IPS-NIHi7 (cell line): Measurements from ENCODE around the gene MSRB1.

Experiments
- DNase-seq: peaks from one replicate; pipeline ENCODE4 v3.0.0; 2012; ENCODE audit warnings: mixed read lengths; ENCODE audit errors: extremely low spot score

The MSRB1 gene

DNA sequence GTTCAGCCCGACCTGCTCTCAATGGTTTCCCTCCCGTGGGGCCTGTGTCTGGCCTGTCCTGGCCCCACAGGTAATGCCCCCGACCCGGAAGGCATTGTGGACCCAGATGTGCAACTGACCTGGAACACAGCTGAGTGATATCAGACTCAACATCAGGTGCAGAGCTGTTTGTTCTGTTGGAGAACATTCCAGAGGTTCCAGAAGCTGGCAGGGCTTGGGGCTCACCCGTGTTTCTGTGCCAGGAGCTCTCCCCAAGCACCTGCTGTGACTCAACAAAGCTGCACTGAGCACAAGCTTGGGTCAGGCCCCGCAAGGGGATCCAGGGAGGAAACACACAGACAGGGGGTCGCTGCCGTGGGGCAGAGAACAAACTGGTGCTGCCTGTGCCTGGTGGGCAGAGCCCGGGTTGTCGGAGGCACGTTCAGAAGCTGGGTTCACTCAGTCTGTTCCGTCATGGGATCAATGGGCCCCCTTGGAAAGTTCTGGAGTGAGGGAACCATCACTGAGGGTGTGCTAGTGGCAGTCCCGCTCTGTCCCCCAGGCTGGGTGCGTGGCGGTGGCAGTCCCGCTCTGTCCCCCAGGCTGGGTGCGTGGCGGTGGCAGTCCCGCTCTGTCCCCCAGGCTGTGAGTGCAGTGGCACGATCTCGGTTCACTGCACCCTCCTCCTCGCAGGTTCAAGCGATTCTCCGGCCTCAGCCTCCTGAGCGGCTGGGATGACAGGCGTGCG is 46.9 kb downstream of the MSRB1 start:
- DNase-seq = peak; percentile 4

DNA sequence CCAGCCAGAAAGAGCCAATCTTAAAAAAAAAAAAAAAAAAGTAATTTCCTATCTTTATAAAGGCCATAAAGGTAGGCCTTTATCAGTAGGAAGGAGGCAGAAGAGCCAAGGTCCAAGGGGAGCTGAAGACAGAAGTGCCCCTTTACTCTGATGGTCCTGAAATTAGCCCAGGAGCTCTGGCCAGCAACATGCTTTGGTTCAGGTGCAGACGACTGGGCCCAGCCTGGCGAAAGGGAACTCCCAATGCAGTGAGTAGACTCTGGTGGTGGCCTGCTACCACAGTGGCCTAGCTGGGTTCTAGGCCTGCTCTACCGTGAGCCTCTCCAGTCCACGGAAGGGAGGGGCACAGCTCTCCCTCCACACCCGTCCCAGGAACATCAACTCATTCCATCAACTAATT is 47.9 kb downstream of the MSRB1 start:
- DNase-seq = peak; percentile 5

DNA sequence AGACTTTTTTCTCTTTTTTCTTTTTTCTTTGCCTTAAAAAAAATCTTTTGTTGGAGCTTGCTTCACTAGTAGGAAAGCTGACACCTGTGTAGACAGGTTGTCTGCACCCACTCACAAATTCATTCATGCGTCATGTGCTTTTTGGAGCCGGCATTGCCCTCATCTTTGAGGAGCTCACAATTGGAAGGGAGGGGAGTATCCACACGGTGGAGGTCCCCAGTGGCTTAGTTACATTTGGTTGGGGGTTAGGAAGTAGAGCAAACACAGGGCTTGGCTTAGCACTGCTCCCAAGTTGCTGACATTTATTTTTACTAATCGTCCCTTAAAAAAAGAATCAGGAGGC is 52.3 kb downstream of the MSRB1 start:
- no peak for DNase-seq

DNA sequence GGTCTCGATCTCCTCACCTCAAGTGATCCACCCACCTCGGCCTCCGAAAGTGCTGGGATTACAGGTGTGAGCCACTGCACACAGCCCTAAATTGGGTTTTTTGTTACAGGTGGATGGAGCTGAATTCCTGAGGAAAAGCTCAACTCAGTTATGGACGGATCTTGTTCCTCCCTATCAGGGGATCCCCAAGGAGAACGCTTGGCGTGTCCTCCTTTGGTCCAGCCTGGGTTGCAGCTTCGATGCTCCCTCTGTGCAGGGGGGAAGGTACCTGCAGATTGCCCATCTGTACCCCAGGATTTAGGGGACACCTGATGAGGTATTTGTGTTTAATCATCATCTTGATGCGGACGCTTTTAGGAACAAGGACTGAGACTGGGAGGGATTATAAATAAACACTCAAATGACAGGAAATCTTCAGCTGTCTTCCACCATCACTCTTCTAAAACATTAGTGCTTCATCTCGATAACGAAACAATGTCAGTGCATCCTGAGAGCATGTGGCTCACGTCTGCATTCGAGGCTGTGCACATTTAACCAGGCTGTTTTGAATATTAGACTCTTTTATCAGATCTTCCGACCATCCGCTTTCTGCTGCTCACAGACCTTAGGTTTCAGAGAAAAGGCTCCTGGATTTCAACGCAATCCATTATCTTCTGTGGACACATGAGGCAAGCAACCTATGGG is 52.8 kb downstream of the MSRB1 start:
- DNase-seq = no peak
